Renal cortical epithelial cell (primary cell): ENCODE data around the gene BICDL2. TPM values are rescaled to one million over a fixed set of nuclear protein-coding genes. Genes with fewer than 3 reads are reported as not detected.
"Not testable (repeated sequence)": the region's sequence is repeated elsewhere in the genome, so short reads cannot be mapped to it uniquely, and the experiment has no call there.

ENCODE experiments used
- DNase-seq: peaks from one replicate; pipeline ENCODE4 v3.0.0-alpha.2; 2011; ENCODE audit warnings: low read depth
- total RNA-seq: library from RNA; depleted of rRNA; stranded (reverse); fragments of >200 nt; gene quantifications from 2 replicates; pipeline ENCODE4 v1.2.3, GENCODE V29; 2014

BICDL2 gene
- total RNA-seq: 0.30 and 8.3 TPM in 2 replicates

DNA sequence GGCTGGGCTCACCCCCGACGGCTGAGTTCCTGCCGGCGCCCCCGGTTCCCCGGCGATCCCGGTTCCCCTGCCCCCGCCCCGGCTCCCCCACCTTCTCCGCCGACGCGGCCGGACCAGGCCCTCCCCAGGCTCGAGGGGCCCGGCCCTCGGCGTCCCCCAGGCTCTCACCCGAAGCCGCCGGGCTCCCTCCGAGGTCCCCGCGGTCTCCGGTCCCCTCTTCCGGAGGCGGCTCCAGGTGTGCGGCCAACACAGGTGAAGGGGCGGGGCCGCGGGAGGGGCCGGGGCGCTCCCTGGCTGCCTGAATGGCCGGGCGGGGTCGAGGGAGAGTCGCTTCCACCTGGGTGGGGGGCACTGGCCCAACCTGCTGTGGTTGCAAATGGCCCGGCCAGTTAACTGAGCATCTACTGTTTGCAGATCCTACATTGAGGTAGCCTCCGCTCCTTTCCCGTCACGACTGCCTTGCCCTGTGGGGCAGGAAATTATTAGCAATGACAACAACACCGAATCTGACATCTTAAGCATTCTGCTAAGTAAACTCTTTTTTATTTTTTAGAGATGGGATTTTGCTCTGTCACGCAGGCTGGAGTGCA, at the start of gene BICDL2:
BICDL2 (minus strand) TSS at position 219 of the 590 bp plus-strand sequence. CDS start 1,448 bp downstream, outside the sequence.
- DNase-seq: no peak

GRCh38 chr16:3085868-3086595, 49.3 kb upstream of the BICDL2 start:
- DNase-seq: no peak

DNA sequence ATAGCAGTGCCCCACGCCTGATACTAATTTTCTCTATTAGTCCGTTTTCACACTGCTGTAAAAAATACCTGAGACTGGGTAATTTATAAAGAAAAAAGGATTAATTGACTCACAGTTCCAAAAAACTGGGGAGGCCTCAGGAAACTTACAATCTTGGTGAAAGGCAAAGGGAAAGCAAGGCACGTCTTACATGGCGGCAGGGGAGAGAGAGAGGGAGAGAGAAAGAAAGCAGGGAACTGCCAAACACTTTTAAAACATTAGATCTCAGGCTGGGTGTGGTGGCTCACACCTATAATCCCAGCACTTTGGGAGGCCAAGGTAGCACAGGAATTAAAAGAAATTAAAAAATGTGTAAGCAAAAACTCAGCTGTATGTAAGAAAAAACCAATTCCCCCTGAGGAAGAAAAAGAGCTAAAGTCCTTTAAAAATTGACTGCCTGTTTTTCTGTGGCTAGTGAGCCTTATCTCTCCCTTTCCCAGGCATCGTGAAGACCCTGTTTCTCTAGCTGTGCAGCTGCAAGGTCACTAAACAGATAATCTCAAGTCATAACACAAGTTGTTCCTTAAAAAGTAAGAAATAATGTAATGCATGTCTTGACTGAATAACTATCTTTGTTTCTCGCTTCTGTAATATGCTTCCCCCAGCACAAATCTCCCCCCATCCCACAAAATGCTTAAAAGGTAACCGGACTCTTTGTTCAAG, 48.4 kb upstream of the BICDL2 start:
- DNase-seq: no peak

GRCh38 chr16:3084491-3084890, 47.7 kb upstream of the BICDL2 start:
- DNase-seq: no peak

GRCh38 chr16:3083408-3083807, 46.7 kb upstream of the BICDL2 start:
- DNase-seq: not testable (repeated sequence)

DNA sequence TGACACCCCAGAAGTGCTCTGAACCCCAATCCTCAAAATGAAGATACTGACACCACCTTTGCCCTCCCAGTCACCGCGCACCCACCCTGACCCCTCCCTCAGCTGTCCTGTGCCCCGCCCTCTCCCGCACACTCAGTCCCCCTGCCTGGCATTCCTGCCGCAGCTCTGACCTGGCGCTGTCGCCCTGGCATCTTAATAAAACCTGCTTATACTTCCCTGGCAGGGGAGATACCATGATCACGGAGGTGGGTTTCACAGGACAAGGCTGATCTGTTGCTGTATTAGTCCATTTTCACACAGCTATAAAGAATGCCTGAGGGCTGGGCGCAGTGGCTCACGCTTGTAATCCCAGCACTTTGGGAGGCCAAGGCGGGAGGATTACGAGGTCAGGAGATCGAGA, 45.2 kb upstream of the BICDL2 start:
- not testable (repeated sequence) for DNase-seq

DNA sequence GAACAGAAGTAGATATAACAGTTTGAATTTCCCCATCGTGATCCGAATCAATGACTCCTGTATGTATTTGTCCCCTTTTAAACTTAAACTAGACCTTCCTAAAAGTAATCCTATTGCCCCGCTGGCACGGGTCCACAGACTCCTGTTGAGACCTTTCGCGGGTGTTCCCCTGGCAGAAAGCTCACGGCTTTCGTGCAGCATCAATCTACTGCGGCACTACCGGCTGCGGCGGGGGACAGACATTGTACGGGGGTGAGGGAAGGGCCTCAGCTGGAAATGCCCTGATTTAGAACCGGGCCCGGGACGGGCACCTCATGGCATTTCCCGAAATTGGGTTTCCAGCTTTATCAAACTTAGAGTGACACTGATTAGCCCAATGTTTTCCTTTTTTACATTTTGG, 43.3 kb upstream of the BICDL2 start:
- no peak for DNase-seq

DNA sequence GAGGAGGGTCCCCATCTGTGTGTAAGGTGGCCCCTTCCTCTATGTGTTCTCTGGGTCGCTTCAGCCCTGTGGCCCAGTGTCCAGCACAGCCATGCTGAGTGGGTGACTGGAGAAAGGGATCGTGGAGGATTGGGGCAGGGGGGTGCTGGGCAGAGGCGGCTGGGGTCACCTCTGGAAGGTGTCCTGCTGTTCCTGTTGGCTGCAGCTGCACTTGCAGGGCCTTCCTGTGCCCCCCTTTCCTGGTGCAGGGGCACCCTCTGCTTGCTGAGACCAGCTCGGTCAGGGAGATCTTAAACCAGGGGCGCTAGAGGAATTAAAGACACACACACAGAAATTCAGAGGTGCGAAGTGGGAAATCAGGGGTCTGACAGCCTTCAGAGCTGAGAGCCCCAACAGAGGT, 39.8 kb upstream of the BICDL2 start:
- DNase-seq: no peak

DNA sequence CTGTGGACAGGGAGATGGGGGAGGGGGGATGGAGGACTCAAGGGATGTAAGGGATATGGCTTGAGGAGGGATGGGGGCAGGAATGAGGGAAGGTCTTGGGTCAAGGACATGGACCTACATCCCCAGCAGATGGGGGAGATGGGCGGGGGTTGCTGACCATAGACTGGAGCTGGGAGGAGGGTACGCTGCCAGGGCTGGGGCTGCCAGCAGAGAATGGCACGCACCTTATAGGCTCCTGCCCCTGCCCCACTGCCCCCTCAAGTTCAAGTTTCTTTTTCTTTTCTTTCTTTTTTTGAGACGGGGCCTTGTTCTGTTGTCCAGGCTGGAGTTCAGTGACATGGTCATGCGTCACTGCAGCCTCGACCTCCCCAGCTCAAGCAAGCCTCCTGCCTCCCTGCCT, 39.2 kb upstream of the BICDL2 start:
- DNase-seq: not testable (repeated sequence)

GRCh38 chr16:3075523-3075915, 38.8 kb upstream of the BICDL2 start:
- DNase-seq: no peak

- no peak for DNase-seq
Observed at GRCh38 chr16:3074860-3075522, 38.2 kb upstream of the BICDL2 start.

DNA sequence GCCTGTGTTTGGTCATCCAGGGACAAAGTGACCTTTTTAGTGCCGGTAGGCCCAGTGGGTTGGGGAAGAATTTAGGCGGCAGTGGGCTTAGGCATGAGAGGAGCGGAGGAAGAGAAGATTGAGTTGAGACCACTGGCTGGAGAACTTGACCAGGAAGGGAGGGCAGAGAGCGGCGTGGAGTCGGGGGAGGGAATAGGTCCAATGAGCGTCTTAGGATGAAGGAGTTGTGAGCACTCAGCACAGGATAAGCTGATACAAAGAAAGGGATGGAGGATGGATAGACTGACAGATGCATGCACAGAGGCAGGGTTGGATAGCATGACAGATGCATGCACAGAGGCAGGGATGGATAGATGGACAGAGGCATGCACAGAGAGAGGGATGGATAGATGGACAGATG, 36.7 kb upstream of the BICDL2 start:
- no peak for DNase-seq

DNA sequence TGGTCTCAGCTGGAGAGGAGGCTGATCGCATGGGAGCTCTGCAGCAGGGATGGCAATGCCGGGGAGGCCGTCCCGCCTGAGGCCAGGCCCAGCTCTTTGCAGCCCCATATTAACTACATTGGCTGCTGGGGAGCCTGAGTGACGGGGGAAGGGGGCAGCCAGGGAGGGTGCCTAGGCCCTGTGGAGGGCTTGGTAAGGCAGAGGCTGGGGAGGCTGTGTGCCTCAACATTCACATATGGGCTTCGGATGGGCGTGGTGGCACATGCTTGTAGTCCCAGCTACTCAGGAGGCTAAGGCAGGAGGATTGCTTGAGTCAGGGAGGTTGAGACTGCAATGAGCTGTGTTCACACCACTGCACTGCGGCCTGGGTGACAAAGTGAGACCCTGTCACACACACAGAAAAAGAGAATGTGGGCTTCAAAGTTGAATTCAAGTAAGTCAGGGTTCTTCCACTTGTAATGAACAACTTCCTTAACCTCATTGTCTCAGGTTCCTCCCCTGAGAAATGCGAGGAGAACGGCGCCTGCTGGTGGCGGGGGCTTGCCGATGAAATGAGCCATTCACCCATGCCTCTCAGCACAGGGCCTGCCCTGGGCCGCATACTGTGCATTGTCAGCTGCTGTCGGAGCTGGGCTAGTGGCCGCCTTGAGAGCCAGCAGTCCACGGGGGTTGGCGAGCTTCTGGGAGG, 36.0 kb upstream of the BICDL2 start:
- not testable (repeated sequence) for DNase-seq

GRCh38 chr16:3072148-3072547, 35.4 kb upstream of the BICDL2 start:
- not testable (repeated sequence) for DNase-seq

DNA sequence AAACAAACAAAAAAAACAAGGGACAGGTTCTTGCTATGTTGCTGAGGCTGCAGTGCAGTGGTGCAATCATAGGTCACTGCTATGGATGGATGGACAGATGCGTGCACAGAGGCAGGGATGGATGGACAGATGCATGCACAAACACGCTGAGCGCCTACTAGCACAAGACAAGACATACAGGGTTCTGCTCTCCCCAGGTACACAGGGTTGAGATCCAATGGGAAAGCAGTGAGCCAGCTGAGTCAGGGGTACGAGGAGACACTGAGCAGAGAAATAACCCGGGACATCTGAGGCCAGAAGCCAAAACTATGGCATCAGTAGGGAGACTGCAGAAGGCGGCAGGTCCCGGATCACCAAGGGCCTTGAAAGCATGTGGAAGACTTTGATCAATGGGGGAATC, 34.9 kb upstream of the BICDL2 start:
- no peak for DNase-seq

- DNase-seq: no peak
Observed at GRCh38 chr16:3070608-3071111, 33.9 kb upstream of the BICDL2 start.

- DNase-seq: not testable (repeated sequence)
Observed at GRCh38 chr16:3069146-3069545, 32.4 kb upstream of the BICDL2 start.

DNA sequence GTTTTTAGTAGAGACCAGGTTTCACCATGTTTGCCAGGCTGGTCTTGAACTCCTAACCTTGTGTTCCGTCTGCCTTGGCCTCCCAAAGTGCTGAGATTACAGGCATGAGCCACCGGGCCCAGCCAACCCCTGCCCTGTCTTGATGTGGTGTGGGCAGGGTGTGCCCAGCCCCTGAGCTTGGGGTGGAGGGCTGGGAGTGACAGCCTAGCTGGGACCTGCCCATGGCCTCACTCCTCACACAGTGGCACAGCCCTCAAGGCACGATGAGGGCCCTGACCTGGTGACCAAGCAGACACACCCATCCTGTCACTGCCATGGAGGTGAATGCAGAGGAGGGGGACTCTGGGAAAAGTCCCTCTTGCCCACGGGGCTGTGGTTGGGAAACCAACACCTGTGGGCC, 31.7 kb upstream of the BICDL2 start:
- no peak for DNase-seq

GRCh38 chr16:3066440-3066748, 29.6 kb upstream of the BICDL2 start:
- DNase-seq: no peak

DNA sequence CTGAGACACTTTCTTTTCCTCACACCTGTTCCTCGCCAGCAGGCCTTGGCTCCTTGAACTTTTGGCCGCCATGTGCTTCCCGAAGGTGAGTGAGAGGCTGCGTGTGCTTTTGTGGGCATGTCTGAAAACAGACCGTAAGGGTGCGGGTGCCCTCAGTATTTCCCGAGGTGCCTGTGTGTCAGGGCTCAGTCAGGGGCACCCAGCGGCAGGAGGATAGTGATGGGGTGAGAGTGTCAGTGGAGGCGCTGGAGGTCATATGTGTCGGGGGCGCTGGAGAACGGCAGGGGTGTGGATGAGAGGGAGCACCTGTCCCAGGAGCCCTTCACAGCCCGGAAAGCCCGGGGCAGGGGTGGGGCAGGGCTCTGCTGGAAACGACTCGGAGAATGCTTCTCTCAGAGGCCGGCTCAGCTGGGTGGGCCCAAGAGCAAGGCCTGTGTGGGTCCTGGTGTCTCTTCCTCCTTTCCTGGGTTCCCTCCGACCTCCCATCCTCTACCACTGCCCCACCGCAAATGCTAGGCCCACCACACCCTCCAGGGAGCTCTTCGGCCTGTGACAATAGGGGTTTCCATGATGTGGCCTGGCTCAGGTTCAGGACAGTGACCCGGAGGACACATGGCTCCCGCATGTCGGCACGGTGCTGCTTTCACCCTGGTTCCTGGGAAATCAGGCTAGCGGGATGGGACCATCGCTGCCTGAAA, 29.1 kb upstream of the BICDL2 start:
- DNase-seq: no peak

- peak; percentile 87 for DNase-seq
Observed at GRCh38 chr16:3065069-3065741, 28.5 kb upstream of the BICDL2 start, which contains the start of gene IL32. IL32 (plus strand) TSS chr16:3065640; CDS start chr16:3065812, 172 bp downstream.
